Pancreas (tissue), 10 donors: Measurements from ENCODE around the gene PROZ. TPM values are rescaled to one million over a fixed set of nuclear protein-coding genes. Genes with fewer than 3 reads are reported as not detected.

Experiments used
- ATAC-seq, 4 donors: fragments of 200-7000 bp; cut with Tn5 transposase; one replicate each; pipeline versions ENCODE4 v1.8.0 to v1.9.1; 2020; ENCODE audit warnings: mild to moderate bottlenecking in 4 of 4, moderate library complexity in 4 of 4
- DNase-seq, 6 donors: peaks; one replicate each; pipeline ENCODE4 v3.0.0-alpha.2; 2020
- FAIRE-seq: peaks from 2 replicates; lab custom pipeline; 2012; peaks lifted over from hg19 to GRCh38; lab: Jason Lieb, UNC
- H3K27ac ChIP-seq, 4 donors: fragments of 200-600 bp; sonication (generic); 1 replicate in 3 of 4; 2 replicates in 1 of 4; pipeline versions ENCODE4 v1.5.0 to v1.8.0; 2020
- H3K27me3 ChIP-seq, 4 donors: fragments of 200-600 bp; one replicate each; pipeline ENCODE4 v1.8.0; 2021
- H3K36me3 ChIP-seq, 3 donors: fragments of 200-600 bp; sonication (generic) in 1 of 3; one replicate each; pipeline versions ENCODE4 v1.5.0 to v1.8.0; 2020 to 2021
- H3K4me1 ChIP-seq, 3 donors: fragments of 200-600 bp; one replicate each; pipeline ENCODE4 v1.8.0; 2021
- H3K4me3 ChIP-seq, 4 donors: fragments of 200-600 bp; sonication (generic) in 2 of 4; one replicate each; pipeline versions ENCODE4 v1.5.0 to v1.8.0; 2020 to 2021
- H3K9me3 ChIP-seq, 4 donors: fragments of 200-600 bp; one replicate each; pipeline ENCODE4 v1.8.0; 2021
- CTCF ChIP-seq, 4 donors: fragments of 200-600 bp; sonication (generic) in 3 of 4; IDR thresholded peaks; one replicate each; pipeline versions ENCODE4 v1.5.0 to v1.8.0; 2021; ENCODE audit warnings: antibody characterized with exemption in 4 of 4
- WGBS, 2 donors: extraction: QIAGEN DNeasy Blood & Tissue Kit; methylation state at CpG; one replicate each; pipeline ENCODE4 v1.1.7; 2013; 5-methylcytosine and 5-hydroxymethylcytosine counted together
- intact Hi-C, 3 donors: fragments of 100-400 bp; cut with DNase I; formaldehyde crosslinking; loops; one replicate each; pipeline versions ENCODE4 v1.11.1 to v1.14.2; 2022
- polyA plus RNA-seq, 2 donors: library from polyadenylated mRNA; stranded (reverse); fragments of 200-250 nt; gene quantifications; one replicate each; pipeline ENCODE4 v1.2.3, GENCODE V29; 2013
- total RNA-seq, 6 donors: library from RNA; stranded (reverse); fragmentation: NEBNext Ultra II Directional in 4 of 6; extraction: Animal tissue kit (Norgen Biotek cat#: 25700) in 4 of 6; gene quantifications; one replicate each; pipeline versions ENCODE4 v1.2.1 to v1.2.4, GENCODE V29; 2021 to 2023
- donor health status: healthy with polysubstance abuse.
- donor health status: DM: no; HTN: no; CAD: no; lungs with moderate emphysema.
- donor health status: DM: no; HTN: no; CAD: no.
- donor health status: control.
- donor health status: control.
- donor health status: Bipolar disorder and iron deficiency.
- donor health status: DM: yes; HTN: yes; CAD: no.
- donor health status: DM: no; HTN: no; CAD: no.
- donor health status: DM: no; HTN: no; CAD: no.
- donor health status: DM: yes; HTN: yes; CAD: no.

The PROZ gene
- total and polyA plus RNA-seq, 8 donors = 0.05 TPM; not detected in 7

DNA sequence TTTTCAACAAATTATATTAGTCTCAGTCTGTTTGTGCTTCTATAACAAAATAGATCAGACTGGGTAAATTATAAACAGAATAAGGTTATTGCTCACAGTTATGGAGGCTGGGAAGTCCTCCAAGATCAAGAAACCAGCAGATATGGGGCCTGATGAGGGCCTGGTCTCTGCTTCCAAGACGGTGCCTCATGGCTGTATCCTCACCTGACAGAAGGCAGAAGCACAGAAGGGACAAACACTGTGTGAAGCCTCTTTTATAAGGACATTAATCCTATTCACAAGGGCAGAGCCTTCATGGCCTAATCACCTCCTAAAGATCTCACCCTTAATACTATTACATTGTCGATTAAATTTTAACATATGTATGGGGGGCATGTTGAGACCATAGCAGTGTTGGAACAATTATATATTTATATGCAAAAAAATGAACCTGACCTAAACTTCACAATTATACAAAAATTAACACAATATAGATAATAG is 23.1 kb upstream of the PROZ start:
- Histone ChIP-seq H3K27me3 (no peaks in the 10 kb centered on the region), H3K27ac (no peak overlapping the region), H3K36me3 (no peaks in the 10 kb centered on the region), H3K4me1 (no peaks in the 10 kb centered on the region), H3K4me3 (no peak overlapping the region), H3K9me3 (no peaks in the 10 kb centered on the region)
- FAIRE-seq (no peak), ATAC-seq (no peak), DNase-seq (no peak)
- 64 to 75% methylated on average over 2 of the region's 2 CpGs for WGBS, 2 donors
- no peak for TF ChIP-seq CTCF (IDR thresholded peaks at IDR 0.05)
- intact Hi-C loops = no loop called here

- Histone ChIP-seq H3K36me3 (no peaks in the 10 kb centered on the region), H3K27me3 (no peaks in the 10 kb centered on the region), H3K4me1 (no peaks in the 10 kb centered on the region), H3K27ac (no peak overlapping the region), H3K9me3 (no peaks in the 10 kb centered on the region), H3K4me3 (no peak overlapping the region)
- 70 to 72% methylated on average over 11 of the region's 11 CpGs for WGBS, 2 donors
- TF ChIP-seq CTCF (IDR thresholded peaks at IDR 0.05) = no peak
- ATAC-seq (peak in 3 of 4 donors; percentile 29 to 58 (median 45)), DNase-seq (no peak), FAIRE-seq (no peak)
- intact Hi-C loops = no loop called here
Observed at GRCh38 chr13:113137691-113138298, 20.7 kb upstream of the PROZ start.

DNA sequence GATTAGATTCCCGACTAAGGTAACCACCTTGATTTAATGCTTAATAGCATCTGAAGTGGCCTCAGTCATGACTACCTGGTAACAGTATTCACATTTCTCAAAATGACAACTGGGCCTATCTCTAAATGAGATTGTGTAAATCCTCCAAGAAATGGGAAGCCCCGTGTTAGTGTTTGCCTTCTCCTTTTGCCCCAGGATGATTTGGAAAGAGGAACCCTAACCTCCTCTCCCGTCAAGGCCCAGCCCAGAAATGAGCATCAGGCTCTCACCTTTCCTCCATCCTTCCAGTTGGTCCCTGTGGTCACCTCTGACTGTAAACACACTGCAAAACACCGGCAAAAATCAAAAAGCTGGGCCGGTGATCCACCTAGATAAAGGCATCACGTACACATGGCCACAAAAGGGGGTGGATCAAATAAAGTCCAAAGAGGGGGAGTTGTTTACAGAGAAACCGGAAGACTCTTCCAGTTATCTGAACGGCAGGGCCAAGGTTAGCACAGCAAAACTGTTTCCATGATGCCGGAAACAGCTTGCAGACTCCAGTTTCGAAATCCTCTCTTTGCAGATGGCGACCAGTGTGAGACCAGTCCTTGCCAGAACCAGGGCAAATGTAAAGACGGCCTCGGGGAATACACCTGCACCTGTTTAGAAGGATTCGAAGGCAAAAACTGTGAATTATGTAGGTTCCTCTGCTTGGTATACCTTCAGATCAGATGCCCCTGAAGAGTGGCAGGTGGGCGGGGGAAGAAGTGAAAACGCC is 19.5 kb upstream of the PROZ start:
- Histone ChIP-seq H3K36me3 (no peaks in the 10 kb centered on the region), H3K9me3 (no peaks in the 10 kb centered on the region), H3K27me3 (no peaks in the 10 kb centered on the region), H3K4me1 (no peaks in the 10 kb centered on the region), H3K4me3 (no peak overlapping the region), H3K27ac (no peak overlapping the region)
- TF ChIP-seq CTCF (IDR thresholded peaks at IDR 0.05) = no peak
- intact Hi-C loops = no loop called here
- 61 to 71% methylated on average over 16 of the region's 16 CpGs for WGBS, 2 donors
- no peak for ATAC-seq
- FAIRE-seq = no peak
- DNase-seq = no peak

- DNase-seq (no peak), ATAC-seq (no peak), FAIRE-seq (no peak)
- intact Hi-C loops = no loop called here
- Histone ChIP-seq H3K36me3 (no peaks in the 10 kb centered on the region), H3K4me3 (no peak overlapping the region), H3K4me1 (no peaks in the 10 kb centered on the region), H3K9me3 (no peaks in the 10 kb centered on the region), H3K27me3 (no peaks in the 10 kb centered on the region), H3K27ac (no peak overlapping the region)
- TF ChIP-seq CTCF (IDR thresholded peaks at IDR 0.05) = no peak
- WGBS, 2 donors = 69 to 73% methylated on average over 5 of the region's 5 CpGs
Observed at GRCh38 chr13:113139577-113139976, 18.9 kb upstream of the PROZ start.
